ENCODE results near the gene ARHGAP32.

Gene ARHGAP32

DNA sequence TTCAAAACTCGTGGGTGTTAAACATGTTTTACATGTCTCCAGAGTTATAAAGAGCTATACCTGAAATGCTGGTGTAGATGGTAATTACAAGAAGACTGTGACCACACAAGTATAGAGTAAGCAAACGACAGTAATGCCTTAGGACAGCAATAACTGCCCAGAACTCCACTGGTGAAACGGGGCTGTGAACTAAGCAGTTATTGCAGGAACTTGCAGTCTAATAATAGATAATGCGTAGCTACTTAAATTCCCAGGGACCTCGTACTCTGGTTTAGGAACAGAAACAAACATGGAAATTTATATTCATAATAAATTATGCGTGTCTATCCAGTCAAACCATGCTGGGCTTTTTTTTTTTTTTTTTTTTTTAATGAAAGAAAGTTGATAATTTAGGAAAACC lies 224.5 kb downstream of the ARHGAP32 start:
- H3K9ac ChIP-seq (ENCODE audit: low read length), result no peak overlapping the region
- H3K27me3 ChIP-seq (ENCODE audit: control insufficient read depth in 1 of 2, insufficient read depth in 2 of 2, low read length in 2 of 2), result no peaks in the 10 kb centered on the region
- H3K4me1 ChIP-seq (ENCODE audit: insufficient read depth, low read length), result no peaks in the 10 kb centered on the region
- H3K4me3 ChIP-seq (ENCODE audit: low read depth in 1 of 2, low read length in 2 of 2), result no peak overlapping the region
- H3K9me3 ChIP-seq (ENCODE audit: low read length), result no peaks in the 10 kb centered on the region
- peaks cover 26% of the 10 kb centered on the region for H3K36me3 ChIP-seq (ENCODE audit: insufficient read depth, low read length)
- no peak overlapping the region for H3K27ac ChIP-seq (ENCODE audit: low read depth, low read length)

GRCh38 chr11:128965485-128965884 lies 226.6 kb downstream of the ARHGAP32 start:
- H3K4me1 ChIP-seq (ENCODE audit: insufficient read depth, low read length), result no peaks in the 10 kb centered on the region
- H3K9ac ChIP-seq (ENCODE audit: low read length), result no peak overlapping the region

DNA sequence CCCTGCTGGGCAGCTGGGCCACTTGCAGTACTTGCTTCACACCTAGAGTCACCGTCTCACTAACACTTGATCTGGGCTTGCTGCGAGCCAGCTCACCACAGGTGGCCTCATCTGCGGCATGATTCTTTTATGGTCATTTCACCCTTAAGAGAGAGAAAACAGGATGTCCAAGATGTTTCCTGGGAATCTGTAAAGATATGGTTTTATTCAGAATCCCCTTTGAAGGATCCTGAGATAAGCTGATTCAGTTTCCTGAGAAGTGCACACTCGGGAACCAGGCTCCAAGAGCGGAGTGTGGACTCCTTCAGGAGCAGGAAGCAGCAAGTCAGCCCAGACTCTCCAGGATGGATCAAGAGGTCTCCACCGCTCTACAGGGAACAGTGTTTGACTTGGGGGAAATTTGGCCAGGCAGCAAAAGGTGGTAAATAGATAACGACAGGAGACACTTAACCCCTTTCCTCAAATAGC lies 227.6 kb downstream of the ARHGAP32 start:
- peaks cover 9% of the 10 kb centered on the region for H3K36me3 ChIP-seq (ENCODE audit: insufficient read depth, low read length)
- H3K27me3 ChIP-seq (ENCODE audit: control insufficient read depth in 1 of 2, insufficient read depth in 2 of 2, low read length in 2 of 2), result no peaks in the 10 kb centered on the region
- H3K9ac ChIP-seq (ENCODE audit: low read length), result no peak overlapping the region
- H3K9me3 ChIP-seq (ENCODE audit: low read length), result no peaks in the 10 kb centered on the region
- no peak overlapping the region for H3K27ac ChIP-seq (ENCODE audit: low read depth, low read length)
- H3K4me1 ChIP-seq (ENCODE audit: insufficient read depth, low read length), result no peaks in the 10 kb centered on the region
- H3K4me3 ChIP-seq (ENCODE audit: low read depth in 1 of 2, low read length in 2 of 2), result no peak overlapping the region

More at GRCh38 chr11:128965485-128965884, 226.6 kb downstream of the ARHGAP32 start:
- H3K27ac ChIP-seq (ENCODE audit: low read depth, low read length), result no peak overlapping the region
- peaks cover 19% of the 10 kb centered on the region for H3K36me3 ChIP-seq (ENCODE audit: insufficient read depth, low read length)
- no peaks in the 10 kb centered on the region for H3K27me3 ChIP-seq (ENCODE audit: control insufficient read depth in 1 of 2, insufficient read depth in 2 of 2, low read length in 2 of 2)
- H3K4me3 ChIP-seq (ENCODE audit: low read depth in 1 of 2, low read length in 2 of 2), result no peak overlapping the region
- no peaks in the 10 kb centered on the region for H3K9me3 ChIP-seq (ENCODE audit: low read length)

DNA sequence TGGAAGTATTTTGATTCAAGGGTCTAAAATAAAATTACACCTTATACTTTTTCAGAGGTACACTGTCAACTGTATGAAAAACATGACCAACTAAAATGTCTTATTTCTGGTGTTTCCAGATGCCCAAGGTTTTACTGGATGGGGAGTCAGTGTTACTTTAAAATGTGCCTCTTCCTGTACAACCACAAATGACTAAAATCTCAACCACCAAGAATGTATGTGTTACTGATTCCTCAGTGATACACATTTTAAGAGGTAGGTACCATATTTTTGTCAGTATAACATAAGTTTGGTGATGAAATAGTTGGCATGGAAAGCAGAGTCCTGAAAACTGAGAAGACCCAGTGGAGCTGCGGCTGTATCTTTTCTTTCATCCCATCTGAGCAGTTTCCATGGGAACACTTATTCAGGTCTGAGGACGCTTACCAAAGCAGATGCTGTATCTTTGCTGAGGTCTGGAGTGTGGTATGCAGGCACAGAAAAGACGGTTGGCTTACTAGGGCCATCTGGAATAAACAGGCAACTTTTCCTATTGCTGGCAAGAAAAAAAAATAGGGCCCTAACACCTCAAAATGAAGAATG lies 228.3 kb downstream of the ARHGAP32 start:
- no peaks in the 10 kb centered on the region for H3K9me3 ChIP-seq (ENCODE audit: low read length)
- H3K9ac ChIP-seq (ENCODE audit: low read length), result no peak overlapping the region
- peaks cover 2% of the 10 kb centered on the region for H3K36me3 ChIP-seq (ENCODE audit: insufficient read depth, low read length)
- no peak overlapping the region for H3K27ac ChIP-seq (ENCODE audit: low read depth, low read length)
- H3K27me3 ChIP-seq (ENCODE audit: control insufficient read depth in 1 of 2, insufficient read depth in 2 of 2, low read length in 2 of 2), result no peaks in the 10 kb centered on the region
- H3K4me3 ChIP-seq (ENCODE audit: low read depth in 1 of 2, low read length in 2 of 2), result no peak overlapping the region
- H3K4me1 ChIP-seq (ENCODE audit: insufficient read depth, low read length), result no peaks in the 10 kb centered on the region

DNA sequence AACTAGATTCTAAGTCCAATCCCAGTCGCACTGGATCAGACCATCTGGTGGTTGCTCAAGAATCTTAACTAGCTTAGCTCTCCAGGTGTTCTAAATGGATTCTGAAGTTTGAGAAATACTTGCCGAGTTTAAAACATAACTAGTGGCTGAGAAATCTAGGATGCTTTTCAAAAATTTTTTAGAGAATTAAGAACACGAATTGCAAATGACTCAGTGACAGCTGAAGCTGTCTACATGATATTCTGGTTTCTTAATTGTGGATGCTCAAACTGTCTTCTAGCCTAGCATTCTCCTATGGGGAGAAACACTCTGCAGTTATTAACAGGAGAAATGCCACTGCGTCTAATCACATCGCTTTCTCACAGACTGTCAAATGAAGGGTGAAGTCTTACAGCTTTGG lies 229.2 kb downstream of the ARHGAP32 start:
- Histone ChIP-seq H3K4me3 (ENCODE audit: low read depth in 1 of 2, low read length in 2 of 2) (no peak overlapping the region), H3K9ac (ENCODE audit: low read length) (no peak overlapping the region), H3K4me1 (ENCODE audit: insufficient read depth, low read length) (no peaks in the 10 kb centered on the region), H3K27ac (ENCODE audit: low read depth, low read length) (no peak overlapping the region), H3K36me3 (ENCODE audit: insufficient read depth, low read length) (no peaks in the 10 kb centered on the region), H3K27me3 (ENCODE audit: control insufficient read depth in 1 of 2, insufficient read depth in 2 of 2, low read length in 2 of 2) (no peaks in the 10 kb centered on the region), H3K9me3 (ENCODE audit: low read length) (no peaks in the 10 kb centered on the region)

- H3K9me3 ChIP-seq (ENCODE audit: low read length), result no peaks in the 10 kb centered on the region
- H3K4me1 ChIP-seq (ENCODE audit: insufficient read depth, low read length), result no peaks in the 10 kb centered on the region
- no peaks in the 10 kb centered on the region for H3K36me3 ChIP-seq (ENCODE audit: insufficient read depth, low read length)
- H3K4me3 ChIP-seq (ENCODE audit: low read depth in 1 of 2, low read length in 2 of 2), result no peak overlapping the region
- H3K27ac ChIP-seq (ENCODE audit: low read depth, low read length), result no peak overlapping the region
- H3K9ac ChIP-seq (ENCODE audit: low read length), result no peak overlapping the region
- no peaks in the 10 kb centered on the region for H3K27me3 ChIP-seq (ENCODE audit: control insufficient read depth in 1 of 2, insufficient read depth in 2 of 2, low read length in 2 of 2)
These were observed 230.5 kb downstream of the ARHGAP32 start for GRCh38 chr11:128961645-128962044.

DNA sequence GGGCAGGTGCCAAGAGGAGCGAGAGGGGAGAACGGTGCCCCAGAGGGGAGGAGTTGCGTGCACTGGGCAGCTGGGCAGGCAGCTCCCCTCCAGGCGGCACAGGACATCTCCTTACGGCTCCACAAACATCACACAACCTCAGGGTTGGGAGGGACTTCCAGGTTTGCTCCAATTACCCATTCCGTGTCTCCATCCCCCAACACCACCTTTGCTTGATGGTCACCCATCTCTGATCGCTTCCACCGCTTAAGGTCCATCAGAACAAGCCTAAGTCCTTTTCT lies 235.0 kb downstream of the ARHGAP32 start:
- H3K27me3 ChIP-seq (ENCODE audit: control insufficient read depth in 1 of 2, insufficient read depth in 2 of 2, low read length in 2 of 2), result no peaks in the 10 kb centered on the region
- no peaks in the 10 kb centered on the region for H3K9me3 ChIP-seq (ENCODE audit: low read length)
- H3K36me3 ChIP-seq (ENCODE audit: insufficient read depth, low read length), result no peaks in the 10 kb centered on the region
- no peak overlapping the region for H3K27ac ChIP-seq (ENCODE audit: low read depth, low read length)
- H3K4me1 ChIP-seq (ENCODE audit: insufficient read depth, low read length), result no peaks in the 10 kb centered on the region
- H3K4me3 ChIP-seq (ENCODE audit: low read depth in 1 of 2, low read length in 2 of 2), result no peak overlapping the region
- H3K9ac ChIP-seq (ENCODE audit: low read length), result no peak overlapping the region

DNA sequence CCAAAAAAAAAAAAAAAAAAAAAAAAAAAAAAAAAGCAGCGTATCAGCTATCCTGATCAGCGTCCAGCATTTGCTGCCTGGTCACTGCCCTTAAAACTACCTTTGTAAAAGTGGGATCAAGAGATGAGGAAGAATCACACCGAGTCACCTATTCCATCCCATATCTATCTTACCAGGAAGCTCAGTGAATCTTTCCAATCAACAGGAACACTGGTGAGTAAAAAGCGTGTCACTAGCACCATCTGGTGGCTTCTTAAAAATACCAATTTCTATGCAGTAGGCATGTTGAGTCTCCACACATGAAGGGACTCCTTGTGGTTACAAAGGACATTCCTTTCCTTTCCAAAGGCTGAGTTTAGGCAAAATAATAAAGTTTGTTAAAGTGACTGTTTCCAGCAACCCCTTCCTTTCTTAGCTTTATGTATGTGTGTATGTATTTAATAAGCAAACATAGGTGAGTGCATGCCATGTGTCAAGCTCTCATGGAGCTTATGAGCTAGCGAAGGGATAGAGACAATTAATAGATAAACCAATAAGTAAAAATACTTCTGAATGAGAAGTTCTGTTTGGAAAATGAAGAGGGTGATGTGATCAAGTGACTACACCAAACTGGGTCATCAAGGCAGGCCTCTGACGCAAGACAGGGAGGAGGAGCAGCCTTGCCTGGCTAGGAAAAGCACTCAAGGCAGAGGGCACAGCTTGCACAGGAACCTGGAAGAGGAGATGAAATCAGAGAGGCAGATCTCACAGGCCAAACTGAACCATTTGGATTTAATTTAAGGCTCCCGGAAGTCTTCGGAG lies 235.5 kb downstream of the ARHGAP32 start:
- H3K27ac ChIP-seq (ENCODE audit: low read depth, low read length), result no peak overlapping the region
- no peaks in the 10 kb centered on the region for H3K27me3 ChIP-seq (ENCODE audit: control insufficient read depth in 1 of 2, insufficient read depth in 2 of 2, low read length in 2 of 2)
- no peaks in the 10 kb centered on the region for H3K36me3 ChIP-seq (ENCODE audit: insufficient read depth, low read length)
- no peaks in the 10 kb centered on the region for H3K9me3 ChIP-seq (ENCODE audit: low read length)
- H3K4me1 ChIP-seq (ENCODE audit: insufficient read depth, low read length), result no peaks in the 10 kb centered on the region
- no peak overlapping the region for H3K4me3 ChIP-seq (ENCODE audit: low read depth in 1 of 2, low read length in 2 of 2)
- no peak overlapping the region for H3K9ac ChIP-seq (ENCODE audit: low read length)

DNA sequence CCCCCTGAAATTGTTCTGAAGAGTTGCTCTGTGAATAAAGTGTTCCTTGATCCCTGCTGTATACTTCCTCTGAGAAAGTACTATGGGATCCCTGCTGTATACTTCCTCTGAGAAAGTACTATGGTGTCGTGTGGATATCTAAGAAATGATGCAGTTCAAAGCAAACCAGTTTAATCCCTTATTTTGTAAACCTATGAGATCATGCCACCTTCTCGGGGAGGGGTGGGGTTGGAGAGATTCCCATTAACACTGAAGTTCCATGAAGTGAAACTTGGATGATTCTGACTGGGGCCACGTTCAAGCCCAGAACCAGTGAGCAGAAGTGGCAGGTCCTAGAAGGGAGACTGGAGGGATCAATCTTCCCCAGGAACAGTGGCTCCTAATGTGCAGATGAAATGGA lies 236.5 kb downstream of the ARHGAP32 start:
- no peaks in the 10 kb centered on the region for H3K36me3 ChIP-seq (ENCODE audit: insufficient read depth, low read length)
- H3K9me3 ChIP-seq (ENCODE audit: low read length), result no peaks in the 10 kb centered on the region
- H3K4me3 ChIP-seq (ENCODE audit: low read depth in 1 of 2, low read length in 2 of 2), result no peak overlapping the region
- H3K27ac ChIP-seq (ENCODE audit: low read depth, low read length), result no peak overlapping the region
- no peak overlapping the region for H3K9ac ChIP-seq (ENCODE audit: low read length)
- H3K4me1 ChIP-seq (ENCODE audit: insufficient read depth, low read length), result no peaks in the 10 kb centered on the region
- no peaks in the 10 kb centered on the region for H3K27me3 ChIP-seq (ENCODE audit: control insufficient read depth in 1 of 2, insufficient read depth in 2 of 2, low read length in 2 of 2)

DNA sequence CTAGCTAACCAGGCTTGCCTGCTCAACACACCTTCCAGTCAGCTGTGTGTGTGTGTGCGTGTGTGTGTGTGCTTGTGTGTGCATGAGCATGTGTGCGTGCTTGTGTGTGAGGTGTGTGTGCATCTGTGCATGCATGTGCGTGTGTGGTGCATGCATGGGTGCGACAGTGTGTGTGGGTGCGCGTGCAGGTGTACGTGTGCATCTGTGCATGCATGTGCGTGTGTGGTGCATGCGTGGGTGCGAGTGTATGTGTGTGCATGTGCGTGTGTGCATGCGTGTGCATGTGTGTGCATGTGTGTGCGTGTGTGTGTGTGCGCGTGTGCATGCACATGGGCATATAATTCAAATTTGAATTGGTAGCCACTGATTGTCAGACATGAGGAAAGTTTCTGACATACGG lies 239.0 kb downstream of the ARHGAP32 start:
- Histone ChIP-seq H3K36me3 (ENCODE audit: insufficient read depth, low read length) (no peaks in the 10 kb centered on the region), H3K4me3 (ENCODE audit: low read depth in 1 of 2, low read length in 2 of 2) (no peak overlapping the region), H3K27me3 (ENCODE audit: control insufficient read depth in 1 of 2, insufficient read depth in 2 of 2, low read length in 2 of 2) (no peaks in the 10 kb centered on the region), H3K4me1 (ENCODE audit: insufficient read depth, low read length) (no peaks in the 10 kb centered on the region), H3K9ac (ENCODE audit: low read length) (no peak overlapping the region), H3K9me3 (ENCODE audit: low read length) (no peaks in the 10 kb centered on the region), H3K27ac (ENCODE audit: low read depth, low read length) (no peak overlapping the region)

DNA sequence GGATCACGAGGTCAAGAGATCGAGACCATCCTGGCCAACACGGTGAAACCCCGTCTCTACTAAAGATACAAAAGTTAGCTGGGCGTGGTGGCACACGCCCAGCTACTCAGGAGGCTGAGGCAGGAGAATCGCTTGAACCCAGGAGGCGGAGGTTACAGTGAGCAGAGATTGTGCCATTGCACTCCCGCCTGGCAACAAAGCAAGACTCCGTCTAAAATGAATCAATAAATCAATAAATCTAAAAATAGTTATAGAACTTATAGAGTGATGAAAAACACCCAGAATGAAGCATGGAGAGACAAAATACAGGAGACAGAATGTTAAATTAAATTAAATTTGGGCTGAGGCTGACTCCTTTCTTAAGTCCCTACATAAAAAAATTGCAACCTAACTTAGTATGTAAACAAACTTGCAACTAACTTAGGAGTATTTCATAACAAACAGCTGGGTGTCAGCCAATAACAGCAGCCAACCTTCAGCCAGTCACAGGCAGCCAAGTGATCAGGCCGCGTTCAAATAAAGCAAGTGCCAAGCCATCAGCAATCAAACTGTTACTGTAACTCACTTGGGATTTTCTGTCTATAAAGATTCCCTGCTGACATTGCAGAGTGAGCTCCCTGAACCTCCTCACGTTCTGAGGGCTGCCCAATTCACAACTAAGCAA lies 242.2 kb downstream of the ARHGAP32 start:
- Histone ChIP-seq H3K4me1 (ENCODE audit: insufficient read depth, low read length) (no peaks in the 10 kb centered on the region), H3K4me3 (ENCODE audit: low read depth in 1 of 2, low read length in 2 of 2) (no peak overlapping the region), H3K27me3 (ENCODE audit: control insufficient read depth in 1 of 2, insufficient read depth in 2 of 2, low read length in 2 of 2) (no peaks in the 10 kb centered on the region), H3K9me3 (ENCODE audit: low read length) (no peaks in the 10 kb centered on the region), H3K9ac (ENCODE audit: low read length) (no peak overlapping the region), H3K36me3 (ENCODE audit: insufficient read depth, low read length) (no peaks in the 10 kb centered on the region), H3K27ac (ENCODE audit: low read depth, low read length) (no peak overlapping the region)

All from muscle layer of colon (tissue), 2 donors.